AML-193 (cell line): Measurements from ENCODE around the gene DGCR6L.
A peak's percentile ranks its signal among the peaks of the same experiment; 100 is the strongest.
"Not testable (repeated sequence)": the region's sequence is repeated elsewhere in the genome, so short reads cannot be mapped to it uniquely, and the experiment has no call there.

Source experiments
- DNase-seq, 2 experiments: peaks; one replicate each; lab custom pipeline; 2025; lab: John Stamatoyannopoulos, UW

The DGCR6L gene

GRCh38 chr22:20291604-20292063, 28.2 kb downstream of the DGCR6L start:
- DNase-seq, result no peak

- DNase-seq, result no peak
These were observed 28.6 kb downstream of the DGCR6L start for GRCh38 chr22:20291249-20291586.

GRCh38 chr22:20290578-20291248, 29.1 kb downstream of the DGCR6L start:
- no peak for DNase-seq

- no peak for DNase-seq
These were observed 29.8 kb downstream of the DGCR6L start for GRCh38 chr22:20290045-20290392.

- not testable (repeated sequence) for DNase-seq
These were observed 30.4 kb downstream of the DGCR6L start for GRCh38 chr22:20289182-20290044.

- DNase-seq, result not testable (repeated sequence)
These were observed 33.0 kb downstream of the DGCR6L start for GRCh38 chr22:20286784-20287423.

- not testable (repeated sequence) for DNase-seq
These were observed 33.6 kb downstream of the DGCR6L start for GRCh38 chr22:20286312-20286660.

- DNase-seq, result peak in 1 of 2 experiments; percentile 4
These were observed 34.2 kb downstream of the DGCR6L start for GRCh38 chr22:20285473-20286311.

GRCh38 chr22:20284471-20285086, 35.3 kb downstream of the DGCR6L start:
- DNase-seq, result no peak

- no peak for DNase-seq
These were observed 36.2 kb downstream of the DGCR6L start for GRCh38 chr22:20283674-20284066.

GRCh38 chr22:20282901-20283673, 36.8 kb downstream of the DGCR6L start:
- no peak for DNase-seq

- no peak for DNase-seq
These were observed 38.0 kb downstream of the DGCR6L start for GRCh38 chr22:20281891-20282290.

GRCh38 chr22:20281473-20281872, 38.4 kb downstream of the DGCR6L start:
- DNase-seq, result not testable (repeated sequence)

- DNase-seq, result no peak
These were observed 39.0 kb downstream of the DGCR6L start for GRCh38 chr22:20280866-20281265.

GRCh38 chr22:20280163-20280562, 39.7 kb downstream of the DGCR6L start:
- DNase-seq, result not testable (repeated sequence)

GRCh38 chr22:20279662-20280134, 40.2 kb downstream of the DGCR6L start:
- no peak for DNase-seq

- DNase-seq, result not testable (repeated sequence)
These were observed 41.0 kb downstream of the DGCR6L start for GRCh38 chr22:20278726-20279490.

GRCh38 chr22:20277936-20278635, 41.8 kb downstream of the DGCR6L start:
- not testable (repeated sequence) for DNase-seq

GRCh38 chr22:20276468-20276867, 43.4 kb downstream of the DGCR6L start:
- no peak for DNase-seq
